HepG2 (cell line): ENCODE results near the gene ITIH3. TPM values are rescaled to one million over a fixed set of nuclear protein-coding genes. Genes with fewer than 3 reads are reported as not detected.
A peak's percentile ranks its signal among the peaks of the same experiment; 100 is the strongest.

Experiments
- ASH2L ChIP-seq: fragments of 300-600, 200-600 bp; sonication (generic); IDR thresholded peaks from 2 replicates; pipeline ENCODE4 v1.7.0; 2017; ENCODE audit warnings: low read depth, mild to moderate bottlenecking, moderate library complexity, mixed read lengths, low read length; ENCODE audit not compliant: insufficient read length
- ATF7-NPFF ChIP-seq: sonication (generic); formaldehyde crosslinking; IDR thresholded peaks from 2 replicates; pipeline ENCODE4 v1.8.1; 2023; ENCODE audit warnings: mild to moderate bottlenecking, low read depth, missing genetic modification reagents, moderate library complexity
- BCLAF1 ChIP-seq: fragments of 450-650 bp; IDR thresholded peaks from 2 replicates; pipeline ENCODE4 v1.6.1; 2017; ENCODE audit warnings: mild to moderate bottlenecking
- CAMTA2 ChIP-seq: sonication (generic); formaldehyde crosslinking; IDR thresholded peaks from 2 replicates; pipeline ENCODE4 v1.4.0; 2020; ENCODE audit warnings: mild to moderate bottlenecking, missing genetic modification reagents, borderline replicate concordance
- EED ChIP-seq: sonication (generic); formaldehyde crosslinking; IDR thresholded peaks from 2 replicates; pipeline ENCODE4 v1.5.0; 2020; ENCODE audit warnings: mild to moderate bottlenecking, missing genetic modification reagents
- ETV6 ChIP-seq: sonication (generic); formaldehyde crosslinking; conservative IDR thresholded peaks from 2 replicates; pipeline ENCODE4 v1.4.0; 2020; ENCODE audit warnings: missing genetic modification reagents
- FOSL1 ChIP-seq: sonication (generic); formaldehyde crosslinking; IDR thresholded peaks from 2 replicates; pipeline ENCODE4 v1.9.0; 2021; ENCODE audit warnings: missing genetic modification reagents, borderline replicate concordance
- GATA4 ChIP-seq: sonication (generic); IDR thresholded peaks from 2 replicates; pipeline ENCODE4 v1.6.1; 2016; ENCODE audit warnings: antibody characterized with exemption, low read depth, borderline replicate concordance
- HES4 ChIP-seq: sonication (generic); formaldehyde crosslinking; IDR thresholded peaks from 2 replicates; pipeline ENCODE4 v1.9.0; 2021; ENCODE audit warnings: mild to moderate bottlenecking, missing genetic modification reagents, borderline replicate concordance
- KAT8 ChIP-seq: IDR thresholded peaks from 2 replicates; pipeline ENCODE4 v1.6.1; 2016; ENCODE audit warnings: missing genetic modification reagents, missing compliant biosample characterization
- MED13 ChIP-seq: sonication (generic); formaldehyde crosslinking; IDR thresholded peaks from 2 replicates; pipeline ENCODE4 v1.5.0; 2020; ENCODE audit warnings: missing genetic modification reagents
- MYNN ChIP-seq: sonication (generic); formaldehyde crosslinking; IDR thresholded peaks from 2 replicates; pipeline ENCODE4 v1.4.0; 2020; ENCODE audit warnings: mild to moderate bottlenecking, low read depth, missing genetic modification reagents
- NCOA2 ChIP-seq: sonication (generic); formaldehyde crosslinking; IDR thresholded peaks from 2 replicates; pipeline ENCODE4 v1.8.0; 2022; ENCODE audit warnings: inconsistent platforms
- NFATC3 ChIP-seq: sonication (generic); formaldehyde crosslinking; IDR thresholded peaks from 2 replicates; pipeline ENCODE4 v1.5.1; 2020; ENCODE audit warnings: mild to moderate bottlenecking, missing genetic modification reagents
- SMC3 ChIP-seq: IDR thresholded peaks from 2 replicates; pipeline ENCODE4 v1.6.1; 2011; ENCODE audit warnings: low read length, improper control_type of control experiment
- SP4 ChIP-seq: sonication (generic); formaldehyde crosslinking; IDR thresholded peaks from 2 replicates; pipeline ENCODE4 v1.8.1; 2023; ENCODE audit warnings: mild to moderate bottlenecking, missing genetic modification reagents
- SUZ12 ChIP-seq: fragments of 150-350 bp; IDR thresholded peaks from 2 replicates; pipeline ENCODE4 v1.6.1; 2014; ENCODE audit warnings: low read depth, low read length
- THYN1 ChIP-seq: sonication (generic); formaldehyde crosslinking; IDR thresholded peaks from 2 replicates; pipeline ENCODE4 v1.8.1; 2023; ENCODE audit warnings: low read depth, mild to moderate bottlenecking, moderate library complexity, missing genetic modification reagents, borderline replicate concordance
- ZNF672 ChIP-seq: sonication (generic); formaldehyde crosslinking; IDR thresholded peaks from 2 replicates; pipeline ENCODE4 v1.8.1; 2022; ENCODE audit warnings: missing genetic modification reagents
- ZNF710 ChIP-seq: sonication (generic); formaldehyde crosslinking; IDR thresholded peaks from 2 replicates; pipeline ENCODE4 v1.5.0; 2020; ENCODE audit warnings: mild to moderate bottlenecking, missing genetic modification reagents, borderline replicate concordance
- ZNF713 ChIP-seq: sonication (generic); formaldehyde crosslinking; IDR thresholded peaks from 2 replicates; pipeline ENCODE4 v1.4.0; 2020; ENCODE audit warnings: mild to moderate bottlenecking, missing genetic modification reagents
- ZNF75D ChIP-seq: sonication (generic); formaldehyde crosslinking; IDR thresholded peaks from 2 replicates; pipeline ENCODE4 v1.8.1; 2023; ENCODE audit warnings: missing genetic modification reagents, mild to moderate bottlenecking, borderline replicate concordance
- ZNF850 ChIP-seq: sonication (generic); formaldehyde crosslinking; conservative IDR thresholded peaks from 2 replicates; pipeline ENCODE4 v1.9.0; 2021; ENCODE audit warnings: mild to moderate bottlenecking, missing genetic modification reagents
- ZSCAN29 ChIP-seq: sonication (generic); formaldehyde crosslinking; conservative IDR thresholded peaks from 2 replicates; pipeline ENCODE4 v1.4.0; 2020; ENCODE audit warnings: mild to moderate bottlenecking, missing genetic modification reagents
- polyA plus RNA-seq, 8 experiments: library from polyadenylated mRNA; depleted of rRNA in 3 of 8; stranded (reverse) in 7 of 8; unstranded in 1 of 8; fragments of >200 nt; fragmentation: Illumina TruSeq in 4 of 8; extraction: Trizol in 4 of 8; gene quantifications; 2 replicates each; pipeline versions ENCODE4 v1.2.1 to v1.2.3, GENCODE V29; 2011 to 2016; ENCODE audit warnings: low read depth in 4 of 8, missing spikeins in 1 of 8, mixed read lengths in 1 of 8; ENCODE audit not compliant: insufficient read depth in 1 of 8
- total RNA-seq, 5 experiments: library from RNA; depleted of rRNA; stranded (reverse); fragments of >200 nt; fragmentation: Illumina TruSeq; extraction: Trizol; gene quantifications; 2 replicates each; pipeline ENCODE4 v1.2.3, GENCODE V29; 2016; ENCODE audit warnings: low read depth in 1 of 5
- TF ChIP-seq, protein P1 (sequence below): sonication (generic); formaldehyde crosslinking; IDR thresholded peaks from 2 replicates; pipeline ENCODE4 v1.5.0; 2020; ENCODE audit warnings: mild to moderate bottlenecking, missing genetic modification reagents, moderate library complexity

Gene ITIH3
- total and polyA plus RNA-seq, 2 of the 13 experiments (the other 11 are each of a cell fraction or from before 2014, with no cell fraction given): 105 to 632 TPM

- no peak for TF ChIP-seq GATA4
- peak; percentile 91 for TF ChIP-seq KAT8
- no peak for TF ChIP-seq ETV6 (CRISPR knock-in tag)
- TF ChIP-seq ATF7-NPFF (CRISPR knock-in tag): peak; percentile 66; the same call in 1 of the 2 replicates
- no peak for TF ChIP-seq ZSCAN29 (CRISPR knock-in tag)
- TF ChIP-seq, protein P1, sequence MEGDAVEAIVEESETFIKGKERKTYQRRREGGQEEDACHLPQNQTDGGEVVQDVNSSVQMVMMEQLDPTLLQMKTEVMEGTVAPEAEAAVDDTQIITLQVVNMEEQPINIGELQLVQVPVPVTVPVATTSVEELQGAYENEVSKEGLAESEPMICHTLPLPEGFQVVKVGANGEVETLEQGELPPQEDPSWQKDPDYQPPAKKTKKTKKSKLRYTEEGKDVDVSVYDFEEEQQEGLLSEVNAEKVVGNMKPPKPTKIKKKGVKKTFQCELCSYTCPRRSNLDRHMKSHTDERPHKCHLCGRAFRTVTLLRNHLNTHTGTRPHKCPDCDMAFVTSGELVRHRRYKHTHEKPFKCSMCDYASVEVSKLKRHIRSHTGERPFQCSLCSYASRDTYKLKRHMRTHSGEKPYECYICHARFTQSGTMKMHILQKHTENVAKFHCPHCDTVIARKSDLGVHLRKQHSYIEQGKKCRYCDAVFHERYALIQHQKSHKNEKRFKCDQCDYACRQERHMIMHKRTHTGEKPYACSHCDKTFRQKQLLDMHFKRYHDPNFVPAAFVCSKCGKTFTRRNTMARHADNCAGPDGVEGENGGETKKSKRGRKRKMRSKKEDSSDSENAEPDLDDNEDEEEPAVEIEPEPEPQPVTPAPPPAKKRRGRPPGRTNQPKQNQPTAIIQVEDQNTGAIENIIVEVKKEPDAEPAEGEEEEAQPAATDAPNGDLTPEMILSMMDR (CRISPR knock-in tag): peak; percentile 29
- no peak for TF ChIP-seq FOSL1 (CRISPR knock-in tag)
- TF ChIP-seq HES4 (CRISPR knock-in tag): peak; percentile 40; the same call in 1 of the 2 replicates
- no peak for TF ChIP-seq SP4
- TF ChIP-seq ZNF672: no peak
- no peak for TF ChIP-seq THYN1 (CRISPR knock-in tag)
- peak; percentile 25; the same call in 1 of the 2 replicates for TF ChIP-seq NCOA2 (CRISPR knock-in tag)
- TF ChIP-seq SUZ12: no peak
- no peak for TF ChIP-seq ZNF75D (CRISPR knock-in tag)
- no peak for TF ChIP-seq BCLAF1
- no peak for TF ChIP-seq CAMTA2 (CRISPR knock-in tag)
- TF ChIP-seq ZNF710 (CRISPR knock-in tag): peak; percentile 94; the same call in 1 of the 2 replicates
- TF ChIP-seq ASH2L: peak; percentile 75
- no peak for TF ChIP-seq EED (CRISPR knock-in tag)
- TF ChIP-seq ZNF713 (CRISPR knock-in tag): no peak
- TF ChIP-seq ZNF850: peak; percentile 90
- TF ChIP-seq MYNN (CRISPR knock-in tag): peak; percentile 45; the same call in 1 of the 2 replicates
- no peak for TF ChIP-seq SMC3
- TF ChIP-seq NFATC3 (CRISPR knock-in tag): no peak
- no peak for TF ChIP-seq MED13 (CRISPR knock-in tag)
Measured at GRCh38 chr3:52770496-52771333, 23.9 kb upstream of the ITIH3 start, which contains the start of gene NEK4 (continued).
